Sigmoid colon (tissue), 7 donors: ENCODE results near the gene GCFC2. TPM values are rescaled to one million over a fixed set of nuclear protein-coding genes. Genes with fewer than 3 reads are reported as not detected.

Source experiments
- DNase-seq: peaks from one replicate; pipeline ENCODE4 v3.0.0-alpha.2; 2019
- H3K27ac ChIP-seq, 4 donors: fragments of 200-600 bp; sonication (generic); one replicate each; pipeline ENCODE4 v1.5.1; 2016 to 2019; ENCODE audit warnings: mild to moderate bottlenecking in 1 of 4
- H3K27me3 ChIP-seq, 3 donors: fragments of 200-600 bp; sonication (generic); one replicate each; pipeline ENCODE4 v1.5.1; 2019; ENCODE audit warnings: mild to moderate bottlenecking in 1 of 3
- H3K36me3 ChIP-seq, 4 donors: fragments of 200-600 bp; sonication (generic); one replicate each; pipeline ENCODE4 v1.5.1; 2016 to 2019
- H3K4me1 ChIP-seq, 4 donors: fragments of 200-600 bp; sonication (generic); one replicate each; pipeline ENCODE4 v1.5.1; 2017 to 2019
- H3K4me3 ChIP-seq, 4 donors: fragments of 200-600 bp; sonication (generic); one replicate each; pipeline ENCODE4 v1.5.1; 2017 to 2019; ENCODE audit warnings: mild to moderate bottlenecking in 2 of 4, moderate library complexity in 1 of 4
- H3K9me3 ChIP-seq, 4 donors: fragments of 200-600 bp in 3 of 4; sonication (generic) in 3 of 4; one replicate each; pipeline versions ENCODE4 v1.5.1 to v1.6.1; 2013 to 2019
- CTCF ChIP-seq, 4 experiments: fragments of 450-650 bp in 3 of 4; fragments of 200-600 bp in 1 of 4; IDR thresholded peaks; one replicate each; pipeline ENCODE4 v1.5.1; 2016 to 2019; ENCODE audit warnings: antibody characterized with exemption in 4 of 4, mild to moderate bottlenecking in 3 of 4, moderate library complexity in 2 of 4
- EP300 ChIP-seq, 4 donors: sonication (generic); formaldehyde crosslinking; IDR thresholded peaks; one replicate each; pipeline ENCODE4 v1.6.1; 2017; ENCODE audit warnings: antibody characterized with exemption in 4 of 4
- POLR2A ChIP-seq, 2 donors: fragments of 450-650 bp; IDR thresholded peaks; one replicate each; pipeline ENCODE4 v1.6.1; 2016; ENCODE audit warnings: antibody characterized with exemption in 2 of 2, mild to moderate bottlenecking in 2 of 2, moderate library complexity in 2 of 2
- POLR2AphosphoS5 ChIP-seq, 4 donors: sonication (generic); formaldehyde crosslinking; IDR thresholded peaks; one replicate each; pipeline ENCODE4 v1.6.1; 2017; ENCODE audit warnings: antibody characterized with exemption in 4 of 4
- WGBS, 2 donors: extraction: QIAGEN DNeasy Blood & Tissue Kit; methylation state at CpG; one replicate each; pipeline ENCODE4 v1.1.7; 2013; 5-methylcytosine and 5-hydroxymethylcytosine counted together
- intact Hi-C: fragments of 100-400 bp; cut with DNase I; formaldehyde crosslinking; loops from one replicate; pipeline ENCODE4 v1.15.1; 2023
- polyA plus RNA-seq, 3 donors: library from polyadenylated mRNA; stranded (reverse); fragments of 200-250 nt; gene quantifications; one replicate each; pipeline ENCODE4 v1.2.3, GENCODE V29; 2013
- small RNA-seq, 3 donors: library from RNA; depleted of rRNA; stranded (forward); fragments of <200 nt; gene quantifications; one replicate each; pipeline ENCODE3, GENCODE V24; 2016
- total RNA-seq, 4 donors: library from RNA; depleted of rRNA; stranded (reverse); fragments of >200 nt; gene quantifications; one replicate each; pipeline ENCODE4 v1.1.0, GENCODE V29; 2016
- donor health status: healthy with polysubstance abuse.
- donor health status: Bipolar disorder and iron deficiency.
- donor health status: healthy.

The GCFC2 gene
- total and polyA plus RNA-seq, 7 donors: 8.1 to 35.5 (median 22.2) TPM

GRCh38 chr2:75614162-75614651 lies 96.5 kb downstream of the GCFC2 start:
- WGBS, 2 donors: 87 to 91% methylated on average over 5 of the region's 5 CpGs
- intact Hi-C loops: no loop called here
- Histone ChIP-seq H3K27ac (no peak overlapping the region), H3K27me3 (peaks cover 0 to 4% (median 0%) of the 10 kb centered on the region in 3 donors), H3K4me1 (no peaks in the 10 kb centered on the region), H3K4me3 (no peak overlapping the region), H3K36me3 (no peaks in the 10 kb centered on the region), H3K9me3 (no peaks in the 10 kb centered on the region)
- TF ChIP-seq POLR2A (IDR thresholded peaks at IDR 0.05) (no peak), POLR2AphosphoS5 (IDR thresholded peaks at IDR 0.05) (no peak), CTCF (IDR thresholded peaks at IDR 0.05) (no peak), EP300 (IDR thresholded peaks at IDR 0.05) (no peak)
- DNase-seq: no peak

GRCh38 chr2:75612862-75613243 lies 97.9 kb downstream of the GCFC2 start:
- H3K27ac ChIP-seq: no peak overlapping the region
- intact Hi-C loops: no loop called here
- WGBS, 2 donors: 84 to 90% methylated on average over 5 of the region's 5 CpGs
- H3K9me3 ChIP-seq: no peaks in the 10 kb centered on the region
- peaks cover 0 to 12% (median 0%) of the 10 kb centered on the region in 3 donors for H3K27me3 ChIP-seq
- H3K36me3 ChIP-seq: no peaks in the 10 kb centered on the region
- TF ChIP-seq POLR2A (IDR thresholded peaks at IDR 0.05) (no peak), CTCF (IDR thresholded peaks at IDR 0.05) (no peak), POLR2AphosphoS5 (IDR thresholded peaks at IDR 0.05) (no peak), EP300 (IDR thresholded peaks at IDR 0.05) (no peak)
- peaks cover 0 to 5% (median 1%) of the 10 kb centered on the region in 4 donors for H3K4me1 ChIP-seq
- no peak for DNase-seq
- H3K4me3 ChIP-seq: no peak overlapping the region

Small RNA genes lying within 50 kb of the gene (small RNA-seq; reads per million reads assigned to genes)
- gene RF00012: 0 reads per million in 3 donors

Other genes starting within 250 kb of the GCFC2 start
- gene EVA1A, start 150.0 kb downstream of the GCFC2 start, total RNA-seq: 1 to 10 TPM in 1 of 4 donors, not detected in 3; 1.2 TPM
- 1 to 10 TPM in 2 of 3 donors, not detected in 1; 1.2 to 5.4 TPM for gene EVA1A, start 150.0 kb downstream of the GCFC2 start, polyA plus RNA-seq
- gene MRPL19, start 64.1 kb downstream of the GCFC2 start, total RNA-seq: 10 to 100 TPM; 30.1 to 52.1 (median 38.7) TPM
- 10 to 100 TPM; 24.8 to 49.5 (median 31.8) TPM for gene MRPL19, start 64.1 kb downstream of the GCFC2 start, polyA plus RNA-seq